Parathyroid adenoma (tissue), 2 donors: ENCODE results near the gene ANK3.

Experiments used
- H2AFZ ChIP-seq: fragments of 300-600 bp; sonication (generic); one replicate; pipeline ENCODE4 v1.7.0; 2017; ENCODE audit warnings: antibody characterized with exemption, mild to moderate bottlenecking
- H3K27ac ChIP-seq: fragments of 300-600 bp; sonication (generic); one replicate; pipeline ENCODE4 v1.7.0; 2017
- H3K27me3 ChIP-seq: fragments of 300-600 bp; sonication (generic); one replicate; pipeline ENCODE4 v1.7.0; 2017; ENCODE audit warnings: low read length; ENCODE audit not compliant: control insufficient read depth, insufficient read depth
- H3K36me3 ChIP-seq: fragments of 300-600 bp; sonication (generic); one replicate; pipeline ENCODE4 v1.7.0; 2017; ENCODE audit warnings: low read length; ENCODE audit not compliant: control insufficient read depth, insufficient read depth
- H3K4me1 ChIP-seq: fragments of 300-600 bp; sonication (generic); one replicate; pipeline ENCODE4 v1.7.0; 2017; ENCODE audit warnings: control low read depth
- H3K4me2 ChIP-seq: fragments of 300-600 bp; sonication (generic); one replicate; pipeline ENCODE4 v1.7.0; 2017; ENCODE audit warnings: low read length
- H3K4me3 ChIP-seq: fragments of 300-600 bp; sonication (generic); one replicate; pipeline ENCODE4 v1.7.0; 2017; ENCODE audit warnings: low read depth, low read length
- H3K79me2 ChIP-seq: fragments of 300-600 bp; sonication (generic); one replicate; pipeline ENCODE4 v1.7.0; 2017; ENCODE audit warnings: control low read depth
- H3K9ac ChIP-seq: fragments of 300-600 bp; sonication (generic); one replicate; pipeline ENCODE4 v1.7.0; 2017; ENCODE audit warnings: mild to moderate bottlenecking
- H3K9me3 ChIP-seq: fragments of 300-600 bp; sonication (generic); one replicate; pipeline ENCODE4 v1.7.0; 2017; ENCODE audit warnings: low read length; ENCODE audit not compliant: control insufficient read depth
- TF ChIP-seq, protein P1 (sequence below): fragments of 300-600 bp; sonication (generic); IDR thresholded peaks from one replicate; pipeline ENCODE4 v1.7.0; 2017; ENCODE audit warnings: antibody characterized with exemption, mild to moderate bottlenecking
- donor health status: primary hyperparathyroidism.

ANK3 gene

DNA sequence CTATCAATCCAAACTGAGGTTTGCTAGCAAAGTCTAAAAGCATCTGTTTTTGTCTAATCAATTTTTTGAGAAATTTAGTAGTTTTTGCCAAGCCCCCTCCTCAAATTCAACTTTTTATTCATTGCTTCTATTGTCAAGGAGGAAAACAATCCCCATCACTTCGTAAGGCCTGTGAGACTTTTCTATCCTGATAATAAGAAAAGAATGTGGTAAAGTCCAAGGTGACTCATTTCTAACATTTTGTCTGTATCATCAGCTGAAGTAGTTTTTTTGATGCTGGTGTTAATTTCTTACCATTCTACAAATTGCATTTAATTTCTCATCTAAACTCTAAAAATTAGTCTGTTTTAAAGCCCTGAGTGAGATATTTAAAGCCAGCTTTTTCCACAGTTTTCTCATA is 11.7 kb downstream of the ANK3 start:
- TF ChIP-seq, protein P1, sequence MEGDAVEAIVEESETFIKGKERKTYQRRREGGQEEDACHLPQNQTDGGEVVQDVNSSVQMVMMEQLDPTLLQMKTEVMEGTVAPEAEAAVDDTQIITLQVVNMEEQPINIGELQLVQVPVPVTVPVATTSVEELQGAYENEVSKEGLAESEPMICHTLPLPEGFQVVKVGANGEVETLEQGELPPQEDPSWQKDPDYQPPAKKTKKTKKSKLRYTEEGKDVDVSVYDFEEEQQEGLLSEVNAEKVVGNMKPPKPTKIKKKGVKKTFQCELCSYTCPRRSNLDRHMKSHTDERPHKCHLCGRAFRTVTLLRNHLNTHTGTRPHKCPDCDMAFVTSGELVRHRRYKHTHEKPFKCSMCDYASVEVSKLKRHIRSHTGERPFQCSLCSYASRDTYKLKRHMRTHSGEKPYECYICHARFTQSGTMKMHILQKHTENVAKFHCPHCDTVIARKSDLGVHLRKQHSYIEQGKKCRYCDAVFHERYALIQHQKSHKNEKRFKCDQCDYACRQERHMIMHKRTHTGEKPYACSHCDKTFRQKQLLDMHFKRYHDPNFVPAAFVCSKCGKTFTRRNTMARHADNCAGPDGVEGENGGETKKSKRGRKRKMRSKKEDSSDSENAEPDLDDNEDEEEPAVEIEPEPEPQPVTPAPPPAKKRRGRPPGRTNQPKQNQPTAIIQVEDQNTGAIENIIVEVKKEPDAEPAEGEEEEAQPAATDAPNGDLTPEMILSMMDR, result no peak
- H2AFZ ChIP-seq, result no peak overlapping the region
- no peaks in the 10 kb centered on the region for H3K79me2 ChIP-seq
- no peak overlapping the region for H3K9ac ChIP-seq
- no peaks in the 10 kb centered on the region for H3K27me3 ChIP-seq
- no peak overlapping the region for H3K27ac ChIP-seq
- no peaks in the 10 kb centered on the region for H3K36me3 ChIP-seq
- H3K4me2 ChIP-seq, result no peak overlapping the region
- no peaks in the 10 kb centered on the region for H3K4me1 ChIP-seq
- H3K9me3 ChIP-seq, result no peaks in the 10 kb centered on the region
- no peak overlapping the region for H3K4me3 ChIP-seq

DNA sequence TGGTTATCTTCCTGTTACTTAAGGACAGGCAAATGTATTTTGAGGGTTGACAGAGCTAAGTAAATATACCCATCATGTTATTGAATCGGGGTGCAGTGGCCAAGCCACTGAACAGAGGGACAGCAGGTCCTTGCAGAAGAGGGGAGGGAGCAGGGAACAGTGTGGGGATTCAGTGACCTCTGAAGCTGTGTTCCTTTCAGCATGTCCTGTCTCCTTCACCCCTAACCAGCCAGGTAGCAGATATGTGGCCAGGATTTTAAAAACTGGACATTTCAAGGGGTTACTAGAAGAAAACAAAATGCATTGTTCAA is 12.7 kb downstream of the ANK3 start:
- TF ChIP-seq, protein P1, result no peak
- H3K4me1 ChIP-seq, result no peaks in the 10 kb centered on the region
- no peak overlapping the region for H2AFZ ChIP-seq
- H3K9ac ChIP-seq, result no peak overlapping the region
- no peak overlapping the region for H3K4me3 ChIP-seq
- H3K27me3 ChIP-seq, result no peaks in the 10 kb centered on the region
- no peak overlapping the region for H3K4me2 ChIP-seq
- no peaks in the 10 kb centered on the region for H3K36me3 ChIP-seq
- no peaks in the 10 kb centered on the region for H3K79me2 ChIP-seq
- no peak overlapping the region for H3K27ac ChIP-seq
- H3K9me3 ChIP-seq, result no peaks in the 10 kb centered on the region

DNA sequence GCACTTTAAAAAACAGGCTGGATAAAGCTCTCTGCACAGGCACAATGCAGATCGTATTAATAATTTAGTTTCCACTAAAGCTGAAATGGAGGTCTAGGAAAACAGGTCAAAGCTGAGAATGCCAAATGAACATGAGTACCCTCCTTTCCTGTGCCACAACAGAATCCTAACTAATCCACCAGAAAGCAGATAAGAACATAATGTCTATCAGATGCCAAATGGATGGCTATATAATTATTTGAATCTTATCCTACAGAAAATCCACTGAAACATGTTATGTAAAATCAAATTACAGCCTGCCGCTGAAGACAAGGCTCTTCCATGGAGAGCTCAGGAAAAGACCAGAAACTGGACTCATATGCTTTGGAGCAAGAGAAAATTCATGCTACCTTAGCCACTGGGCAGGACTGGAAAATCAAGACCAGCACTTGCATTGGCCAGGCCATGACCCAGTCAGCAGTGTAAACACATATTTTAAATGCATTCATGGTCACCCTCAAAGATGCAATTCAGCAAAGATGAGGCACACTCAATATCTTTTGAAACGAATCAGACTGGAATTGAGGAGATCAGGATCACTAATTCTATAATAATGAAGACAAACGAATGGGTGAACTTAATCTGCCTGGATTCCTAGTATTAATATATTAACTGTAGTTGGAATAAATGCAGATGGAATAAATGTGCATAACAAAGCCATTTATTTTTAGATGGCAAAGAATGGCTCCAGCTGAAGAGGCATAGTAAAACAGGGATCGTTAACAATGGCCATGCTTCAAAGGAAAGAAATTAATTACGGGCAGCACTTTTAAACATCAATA is 13.2 kb downstream of the ANK3 start:
- no peaks in the 10 kb centered on the region for H3K9me3 ChIP-seq
- no peaks in the 10 kb centered on the region for H3K27me3 ChIP-seq
- no peak overlapping the region for H3K9ac ChIP-seq
- H3K4me1 ChIP-seq, result no peaks in the 10 kb centered on the region
- TF ChIP-seq, protein P1, result no peak
- no peak overlapping the region for H3K27ac ChIP-seq
- no peak overlapping the region for H3K4me3 ChIP-seq
- no peak overlapping the region for H3K4me2 ChIP-seq
- no peaks in the 10 kb centered on the region for H3K36me3 ChIP-seq
- H2AFZ ChIP-seq, result no peak overlapping the region
- H3K79me2 ChIP-seq, result no peaks in the 10 kb centered on the region

DNA sequence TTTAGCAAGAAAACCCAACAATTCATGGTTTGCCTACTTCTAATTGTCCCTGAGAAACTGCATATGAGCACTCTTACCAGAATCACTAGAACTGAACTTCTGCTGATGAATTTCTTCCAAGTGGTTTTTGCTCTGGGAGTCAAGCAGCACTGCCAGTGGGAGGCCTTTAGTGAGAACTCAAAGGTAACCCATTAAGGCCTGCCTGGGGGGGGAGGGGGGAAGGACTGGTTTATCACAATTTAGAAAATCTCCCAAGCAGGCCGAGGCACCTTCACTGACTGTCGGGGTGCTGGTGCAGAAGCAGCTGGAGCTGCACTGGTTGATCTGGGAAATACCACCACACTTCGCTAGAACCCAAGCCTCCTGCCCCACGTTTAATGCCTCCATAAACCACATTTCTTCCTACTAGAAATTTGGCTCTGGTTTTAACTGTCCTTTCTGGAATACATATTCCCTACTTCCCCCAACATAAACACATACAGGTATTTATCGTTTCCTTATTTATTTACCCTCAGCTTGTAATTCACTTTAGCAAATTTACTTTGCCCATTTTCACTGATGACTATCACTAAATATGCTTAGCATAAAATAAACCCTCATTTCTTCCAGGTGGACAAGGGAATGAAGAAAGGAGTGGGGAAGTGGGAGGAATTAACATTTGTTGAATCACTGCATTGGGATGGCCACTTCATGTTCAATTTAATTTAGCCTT is 14.2 kb downstream of the ANK3 start:
- no peaks in the 10 kb centered on the region for H3K9me3 ChIP-seq
- no peaks in the 10 kb centered on the region for H3K79me2 ChIP-seq
- no peaks in the 10 kb centered on the region for H3K27me3 ChIP-seq
- H3K27ac ChIP-seq, result no peak overlapping the region
- H2AFZ ChIP-seq, result no peak overlapping the region
- no peak overlapping the region for H3K4me3 ChIP-seq
- TF ChIP-seq, protein P1, result no peak
- H3K4me1 ChIP-seq, result no peaks in the 10 kb centered on the region
- H3K36me3 ChIP-seq, result no peaks in the 10 kb centered on the region
- no peak overlapping the region for H3K4me2 ChIP-seq
- H3K9ac ChIP-seq, result no peak overlapping the region
